ENCODE data around the gene CNFN. TPM values are rescaled to one million over a fixed set of nuclear protein-coding genes. Genes with fewer than 3 reads are reported as not detected.

CNFN gene
- total RNA-seq, 1 experiment from 2014 or later = 4.5 TPM

- CTCF ChIA-PET = no interaction called here
- ATAC-seq = no peak
- H3K4me1 ChIP-seq (ENCODE audit: insufficient read depth, low read length) = no peaks in the 10 kb centered on the region
Observed at GRCh38 chr19:42367929-42368328, 22.2 kb downstream of the CNFN start.

GRCh38 chr19:42366673-42367072 is 23.4 kb downstream of the CNFN start:
- H2AFZ ChIP-seq (ENCODE audit: low read length) = no peak overlapping the region
- ChIA-PET POLR2A (ENCODE audit: unreplicated experiment) (no interaction called here), CTCF (no interaction called here)
- no peaks in the 10 kb centered on the region for H3K9me3 ChIP-seq (ENCODE audit: low read length)
- H3K4me3 ChIP-seq (ENCODE audit: low read length) = no peak overlapping the region
- no peak for ATAC-seq
- H3K4me1 ChIP-seq (ENCODE audit: insufficient read depth, low read length) = no peaks in the 10 kb centered on the region
- intact Hi-C loops (cut with micrococcal nuclease) = no loop called here
- H3K79me2 ChIP-seq (ENCODE audit: low read length) = no peaks in the 10 kb centered on the region
- H4K20me1 ChIP-seq (ENCODE audit: low read length) = no peaks in the 10 kb centered on the region
- no TSS peak for BruUV-seq (replicated peaks)
- H3K36me3 ChIP-seq (ENCODE audit: low read depth, low read length) = peaks cover 5% of the 10 kb centered on the region; the same call in 1 of the 2 replicates
- no peaks in the 10 kb centered on the region for H3K27me3 ChIP-seq (ENCODE audit: low read length)
- DNase-seq = no peak
- H3K9me2 ChIP-seq (replicated peaks; ENCODE audit: low read length) = no peaks in the 10 kb centered on the region
- no peak overlapping the region for H3K27ac ChIP-seq (ENCODE audit: low read length)
- no peak overlapping the region for H3K9ac ChIP-seq (ENCODE audit: low read length)
- H3K4me2 ChIP-seq (ENCODE audit: low read length) = no peak overlapping the region
- TF ChIP-seq EZH2 (IDR thresholded peaks at IDR 0.05; ENCODE audit: low read length, unreplicated experiment) = no peak
- no peak for TF ChIP-seq CTCF (conservative IDR thresholded peaks at IDR 0.05; ENCODE audit: low read depth, low read length)
- no peak for TF ChIP-seq EZH2phosphoT487 (IDR thresholded peaks at IDR 0.05; ENCODE audit: borderline replicate concordance, low read length)
- no peaks in the 10 kb centered on the region for H3F3A ChIP-seq (ENCODE audit: low read length, unreplicated experiment)

More at GRCh38 chr19:42367929-42368328, 22.2 kb downstream of the CNFN start:
- no TSS peak for BruUV-seq (replicated peaks)
- TF ChIP-seq EZH2 (IDR thresholded peaks at IDR 0.05; ENCODE audit: low read length, unreplicated experiment) (no peak), EZH2phosphoT487 (IDR thresholded peaks at IDR 0.05; ENCODE audit: borderline replicate concordance, low read length) (no peak), CTCF (conservative IDR thresholded peaks at IDR 0.05; ENCODE audit: low read depth, low read length) (no peak)
- Histone ChIP-seq H3K9me3 (ENCODE audit: low read length) (no peaks in the 10 kb centered on the region), H3K4me2 (ENCODE audit: low read length) (no peak overlapping the region), H2AFZ (ENCODE audit: low read length) (no peak overlapping the region), H3K36me3 (ENCODE audit: low read depth, low read length) (peaks cover 5% of the 10 kb centered on the region; the same call in 1 of the 2 replicates), H3K9me2 (replicated peaks; ENCODE audit: low read length) (no peaks in the 10 kb centered on the region), H3K9ac (ENCODE audit: low read length) (no peak overlapping the region), H3K27ac (ENCODE audit: low read length) (no peak overlapping the region), H3K79me2 (ENCODE audit: low read length) (no peaks in the 10 kb centered on the region), H3K27me3 (ENCODE audit: low read length) (no peaks in the 10 kb centered on the region), H3F3A (ENCODE audit: low read length, unreplicated experiment) (no peaks in the 10 kb centered on the region), H4K20me1 (ENCODE audit: low read length) (no peaks in the 10 kb centered on the region), H3K4me3 (ENCODE audit: low read length) (no peak overlapping the region)
- no peak for DNase-seq
- intact Hi-C loops (cut with micrococcal nuclease) = no loop called here
- POLR2A ChIA-PET (ENCODE audit: unreplicated experiment) = no interaction called here

GRCh38 chr19:42363614-42364346 is 26.3 kb downstream of the CNFN start:
- H3K9me3 ChIP-seq (ENCODE audit: low read length) = no peaks in the 10 kb centered on the region
- H2AFZ ChIP-seq (ENCODE audit: low read length) = no peak overlapping the region
- intact Hi-C loops (cut with micrococcal nuclease) = no loop called here
- H3K79me2 ChIP-seq (ENCODE audit: low read length) = no peaks in the 10 kb centered on the region
- ChIA-PET CTCF (no interaction called here), POLR2A (ENCODE audit: unreplicated experiment) (no interaction called here)
- H3K4me1 ChIP-seq (ENCODE audit: insufficient read depth, low read length) = no peaks in the 10 kb centered on the region
- no peaks in the 10 kb centered on the region for H3F3A ChIP-seq (ENCODE audit: low read length, unreplicated experiment)
- no peaks in the 10 kb centered on the region for H4K20me1 ChIP-seq (ENCODE audit: low read length)
- no peak for TF ChIP-seq EZH2 (IDR thresholded peaks at IDR 0.05; ENCODE audit: low read length, unreplicated experiment)
- no peak for TF ChIP-seq CTCF (conservative IDR thresholded peaks at IDR 0.05; ENCODE audit: low read depth, low read length)
- TF ChIP-seq EZH2phosphoT487 (IDR thresholded peaks at IDR 0.05; ENCODE audit: borderline replicate concordance, low read length) = no peak
- H3K36me3 ChIP-seq (ENCODE audit: low read depth, low read length) = peaks cover 5% of the 10 kb centered on the region; the same call in 1 of the 2 replicates
- H3K9ac ChIP-seq (ENCODE audit: low read length) = no peak overlapping the region
- H3K9me2 ChIP-seq (replicated peaks; ENCODE audit: low read length) = no peaks in the 10 kb centered on the region
- H3K4me3 ChIP-seq (ENCODE audit: low read length) = no peak overlapping the region
- no peak for ATAC-seq
- no peaks in the 10 kb centered on the region for H3K27me3 ChIP-seq (ENCODE audit: low read length)
- no TSS peak for BruUV-seq (replicated peaks)
- no peak overlapping the region for H3K4me2 ChIP-seq (ENCODE audit: low read length)
- DNase-seq = no peak
- H3K27ac ChIP-seq (ENCODE audit: low read length) = no peak overlapping the region

Data from PC-3 (cell line).